ENCODE data around the gene MYH6.

MYH6 gene

DNA sequence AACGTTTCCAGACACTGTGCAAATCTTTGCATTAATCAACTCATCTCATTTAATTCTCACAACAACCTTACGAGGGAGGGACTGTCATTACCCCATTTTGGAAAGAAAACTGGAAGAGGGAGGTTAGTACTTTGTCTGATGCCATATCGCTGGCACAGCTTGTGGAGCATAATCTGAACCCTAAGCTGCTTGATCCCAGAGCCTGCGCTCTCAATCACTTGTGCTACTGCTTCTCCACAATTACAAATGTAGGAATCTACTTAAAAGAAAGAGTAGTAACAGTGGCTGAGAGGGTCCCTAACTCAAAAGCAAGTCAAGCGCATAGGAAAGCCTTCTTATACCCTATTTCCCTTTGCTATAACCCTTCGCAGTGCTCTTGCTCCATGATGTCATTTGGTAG, 46.3 kb downstream of the MYH6 start:
- Histone ChIP-seq H3K27me3 (peaks cover 6 to 27% (median 21%) of the 10 kb centered on the region in 11 experiments; a peak in 20 of 22 replicates), H3K9me3 (replicated peaks in 1 of 11) (peaks cover 0 to 12% (median 7%) of the 10 kb centered on the region in 11 experiments; a peak in 8 of 22 replicates), H3K27ac (no peak overlapping the region), H3K4me1 (peaks cover 0 to 12% (median 0%) of the 10 kb centered on the region in 10 experiments; a peak in 4 of 20 replicates), H4K20me1 (no peaks in the 10 kb centered on the region), H3K4me3 (no peak overlapping the region), H3K36me3 (no peaks in the 10 kb centered on the region), H3K4me2 (no peak overlapping the region), H3K9ac (no peak overlapping the region)
- TF ChIP-seq Cebpa-rat (IDR thresholded peaks at IDR 0.05), result no peak

GRCh38 chr14:23361320-23361719, 46.8 kb downstream of the MYH6 start:
- no peak for TF ChIP-seq Cebpa-rat (IDR thresholded peaks at IDR 0.05)

DNA sequence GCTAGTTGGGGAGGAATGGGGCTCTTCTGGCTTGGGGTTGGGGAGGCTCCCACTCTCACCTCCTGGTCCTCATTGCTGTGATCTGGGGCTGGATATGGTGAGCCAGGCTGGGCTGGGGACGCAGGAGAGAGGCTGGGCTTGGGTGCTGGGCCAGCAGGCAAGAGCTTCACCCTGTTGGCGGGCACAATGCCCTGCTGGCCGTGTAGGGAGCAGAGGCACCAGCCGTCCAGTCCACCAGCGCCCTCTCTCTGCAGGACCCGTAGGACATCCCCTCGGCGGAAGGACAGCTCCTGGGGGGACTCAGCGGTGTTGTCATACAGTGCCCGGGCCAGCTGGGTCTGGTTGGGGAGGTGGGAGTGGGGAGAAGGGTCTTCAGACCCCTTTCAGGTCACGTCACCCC, 47.6 kb downstream of the MYH6 start:
- H3K27me3 ChIP-seq, result peaks cover 6 to 21% (median 16%) of the 10 kb centered on the region in 11 experiments; a peak in 20 of 22 replicates
- no peaks in the 10 kb centered on the region for H3K36me3 ChIP-seq
- peaks cover 0 to 7% (median 4%) of the 10 kb centered on the region in 11 experiments; a peak in 8 of 22 replicates for H3K9me3 ChIP-seq (replicated peaks in 1 of 11)
- no peaks in the 10 kb centered on the region for H4K20me1 ChIP-seq
- TF ChIP-seq Cebpa-rat (IDR thresholded peaks at IDR 0.05), result no peak
- H3K4me2 ChIP-seq, result no peak overlapping the region
- H3K27ac ChIP-seq, result no peak overlapping the region
- H3K4me3 ChIP-seq, result no peak overlapping the region
- peaks cover 0 to 12% (median 0%) of the 10 kb centered on the region in 10 experiments; a peak in 4 of 20 replicates for H3K4me1 ChIP-seq
- H3K9ac ChIP-seq, result no peak overlapping the region

More at GRCh38 chr14:23361320-23361719, 46.8 kb downstream of the MYH6 start:
- Histone ChIP-seq H3K4me2 (no peak overlapping the region), H3K9me3 (replicated peaks in 1 of 11) (peaks cover 0 to 12% (median 7%) of the 10 kb centered on the region in 11 experiments; a peak in 8 of 22 replicates), H3K9ac (no peak overlapping the region), H3K27ac (no peak overlapping the region), H3K4me1 (peaks cover 0 to 12% (median 0%) of the 10 kb centered on the region in 10 experiments; a peak in 4 of 20 replicates), H3K36me3 (no peaks in the 10 kb centered on the region), H3K4me3 (no peak overlapping the region), H4K20me1 (no peaks in the 10 kb centered on the region), H3K27me3 (peaks cover 6 to 27% (median 21%) of the 10 kb centered on the region in 11 experiments; a peak in 20 of 22 replicates)

DNA sequence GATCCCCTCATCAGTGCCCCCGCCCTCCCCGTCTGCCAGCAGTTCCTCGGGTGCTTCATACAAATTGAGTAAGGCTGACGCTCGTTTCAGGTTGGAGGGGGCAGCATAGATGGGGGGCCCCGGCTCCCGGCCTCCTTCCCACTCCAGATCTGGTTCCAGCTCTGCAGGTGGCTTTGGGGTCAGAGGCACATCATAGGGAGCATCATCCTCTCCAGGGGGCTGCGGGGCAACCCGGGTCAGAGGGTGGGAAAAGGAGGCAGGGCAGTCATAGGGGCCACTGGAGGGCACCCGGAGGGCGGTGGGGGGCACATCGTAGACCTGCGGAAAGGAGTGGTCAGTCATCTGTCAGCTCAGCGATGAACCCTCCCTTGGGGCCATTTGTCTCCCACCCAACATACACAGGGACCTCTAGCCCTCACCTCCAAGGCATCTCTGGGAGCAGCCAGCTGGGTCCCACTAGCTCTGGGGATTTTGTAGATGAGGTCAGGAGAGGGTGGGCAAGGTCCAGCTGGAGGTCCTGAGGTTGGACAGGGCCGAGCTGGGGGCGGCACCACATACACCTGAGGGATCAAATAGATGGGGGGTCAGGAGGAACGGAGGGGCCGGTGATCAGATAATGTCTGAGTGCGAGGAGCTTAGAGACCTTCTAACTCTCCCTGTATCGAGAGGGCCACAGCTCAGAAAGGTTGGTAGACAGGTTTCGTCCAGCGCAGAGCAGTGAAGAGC, 48.2 kb downstream of the MYH6 start:
- Histone ChIP-seq H3K36me3 (no peaks in the 10 kb centered on the region), H3K27ac (no peak overlapping the region), H3K4me2 (no peak overlapping the region), H3K9ac (no peak overlapping the region), H3K27me3 (peaks cover 5 to 15% (median 10%) of the 10 kb centered on the region in 11 experiments; a peak in 20 of 22 replicates), H3K4me1 (peaks cover 0 to 12% (median 0%) of the 10 kb centered on the region in 10 experiments; a peak in 4 of 20 replicates), H3K4me3 (no peak overlapping the region), H3K9me3 (replicated peaks in 1 of 11) (peaks cover 0 to 1% (median 0%) of the 10 kb centered on the region in 11 experiments; a peak in 3 of 22 replicates), H4K20me1 (no peaks in the 10 kb centered on the region)
- no peak for TF ChIP-seq Cebpa-rat (IDR thresholded peaks at IDR 0.05)

- no peaks in the 10 kb centered on the region for H4K20me1 ChIP-seq
- TF ChIP-seq Cebpa-rat (IDR thresholded peaks at IDR 0.05), result no peak
- no peak overlapping the region for H3K4me2 ChIP-seq
- H3K9me3 ChIP-seq (replicated peaks in 1 of 11), result no peaks in the 10 kb centered on the region
- H3K27ac ChIP-seq, result no peak overlapping the region
- peaks cover under 1 to 8% (median 3%) of the 10 kb centered on the region in 11 experiments; a peak in 13 of 22 replicates for H3K27me3 ChIP-seq
- H3K4me1 ChIP-seq, result peaks cover 0 to 12% (median 0%) of the 10 kb centered on the region in 10 experiments; a peak in 4 of 20 replicates
- no peak overlapping the region for H3K9ac ChIP-seq
- no peaks in the 10 kb centered on the region for H3K36me3 ChIP-seq
- H3K4me3 ChIP-seq, result no peak overlapping the region
These were observed 48.9 kb downstream of the MYH6 start for GRCh38 chr14:23359167-23359626.

DNA sequence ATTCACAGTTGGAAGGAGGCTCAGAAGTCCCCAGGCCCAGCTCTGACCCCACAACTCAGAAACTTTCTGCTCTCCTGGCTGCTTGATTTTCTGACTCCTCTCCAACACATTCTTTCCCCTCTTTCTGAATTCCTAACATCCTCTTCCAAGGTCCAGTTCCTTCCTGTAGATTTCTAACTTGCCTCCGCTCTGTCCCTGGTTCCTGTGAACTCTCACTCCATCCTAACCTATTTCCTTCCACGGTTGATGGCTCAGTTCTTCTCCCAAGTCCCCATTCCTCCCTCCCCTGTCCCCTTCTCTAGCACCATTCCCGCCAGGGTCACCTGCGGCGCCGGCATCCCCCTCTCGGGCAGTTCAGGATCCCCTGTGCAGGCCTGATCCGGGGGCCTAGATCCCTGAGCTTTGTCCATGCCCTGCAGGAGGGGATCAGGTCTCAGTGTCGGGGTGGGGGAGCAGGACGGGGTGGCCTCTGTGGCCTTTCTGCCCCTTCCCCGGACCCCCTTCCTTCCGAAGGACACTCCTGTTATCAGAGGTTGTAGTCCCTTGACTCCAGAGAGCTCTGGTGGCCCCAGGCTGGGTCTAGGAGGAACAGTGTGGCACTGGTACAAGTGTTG, 49.4 kb downstream of the MYH6 start:
- Histone ChIP-seq H3K4me1 (peaks cover 0 to 12% (median 0%) of the 10 kb centered on the region in 10 experiments; a peak in 4 of 20 replicates), H3K4me2 (no peak overlapping the region), H3K9me3 (replicated peaks in 1 of 11) (no peaks in the 10 kb centered on the region), H3K4me3 (no peak overlapping the region), H4K20me1 (no peaks in the 10 kb centered on the region), H3K9ac (no peak overlapping the region), H3K36me3 (no peaks in the 10 kb centered on the region), H3K27ac (no peak overlapping the region), H3K27me3 (peaks cover 0 to 3% (median 0%) of the 10 kb centered on the region in 11 experiments; a peak in 1 of 22 replicates)
- no peak for TF ChIP-seq Cebpa-rat (IDR thresholded peaks at IDR 0.05)

- Histone ChIP-seq H3K36me3 (no peaks in the 10 kb centered on the region), H3K27me3 (no peaks in the 10 kb centered on the region), H3K9me3 (replicated peaks in 1 of 11) (no peaks in the 10 kb centered on the region), H4K20me1 (no peaks in the 10 kb centered on the region), H3K9ac (no peak overlapping the region), H3K27ac (no peak overlapping the region), H3K4me1 (peaks cover 0 to 6% (median 0%) of the 10 kb centered on the region in 10 experiments; a peak in 1 of 20 replicates), H3K4me2 (no peak overlapping the region), H3K4me3 (no peak overlapping the region)
- TF ChIP-seq Cebpa-rat (IDR thresholded peaks at IDR 0.05), result no peak
These were observed 50.0 kb downstream of the MYH6 start for GRCh38 chr14:23358042-23358441.

DNA sequence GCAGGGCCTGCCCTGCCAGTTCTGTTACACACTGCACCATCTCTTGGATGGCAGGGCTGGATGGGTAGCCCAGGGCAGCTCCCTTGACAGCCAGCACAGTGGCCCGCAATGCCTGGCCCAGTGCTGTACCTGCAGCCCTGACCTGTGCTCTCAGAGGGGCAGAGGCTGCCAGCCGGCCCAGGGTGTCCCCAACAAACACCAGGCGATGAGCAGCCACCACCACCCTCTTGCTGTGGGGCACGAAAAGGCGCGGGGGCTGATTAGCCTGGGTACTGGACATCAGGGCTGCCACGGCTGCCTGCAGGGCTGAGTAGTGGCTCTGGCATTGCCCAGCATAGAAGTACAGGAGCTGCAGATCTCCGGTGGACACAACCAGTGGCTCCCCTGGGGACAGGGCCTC, 50.8 kb downstream of the MYH6 start:
- H4K20me1 ChIP-seq, result no peaks in the 10 kb centered on the region
- H3K36me3 ChIP-seq, result no peaks in the 10 kb centered on the region
- no peak overlapping the region for H3K27ac ChIP-seq
- no peak for TF ChIP-seq Cebpa-rat (IDR thresholded peaks at IDR 0.05)
- no peak overlapping the region for H3K4me2 ChIP-seq
- H3K27me3 ChIP-seq, result no peaks in the 10 kb centered on the region
- H3K4me3 ChIP-seq, result no peak overlapping the region
- H3K4me1 ChIP-seq, result peaks cover 0 to 4% (median 0%) of the 10 kb centered on the region in 10 experiments; a peak in 1 of 20 replicates
- no peak overlapping the region for H3K9ac ChIP-seq
- peaks cover 0 to 5% (median 1%) of the 10 kb centered on the region in 11 experiments; a peak in 9 of 22 replicates for H3K9me3 ChIP-seq (replicated peaks in 1 of 11)

DNA sequence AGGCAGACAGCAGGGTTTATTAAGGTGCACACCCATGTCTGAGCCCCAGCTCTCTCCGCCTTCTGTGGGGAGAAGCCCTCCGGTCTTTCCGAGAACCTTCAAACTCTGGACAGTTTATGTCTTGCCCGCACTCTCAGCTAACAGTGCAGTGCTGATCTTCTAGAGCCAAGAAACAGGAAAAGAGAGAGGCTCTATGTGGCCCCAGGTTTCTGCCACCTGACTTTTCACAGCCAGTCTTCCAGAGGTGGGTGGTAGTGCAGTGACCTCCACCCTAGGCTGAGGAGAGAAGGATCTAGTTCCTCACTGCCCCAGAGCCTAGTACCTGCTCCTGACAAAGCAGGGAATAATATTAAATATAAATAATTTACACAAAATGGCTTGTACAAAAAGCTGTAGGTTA, 51.4 kb downstream of the MYH6 start:
- H3K36me3 ChIP-seq, result no peaks in the 10 kb centered on the region
- no peak overlapping the region for H3K4me3 ChIP-seq
- no peak overlapping the region for H3K27ac ChIP-seq
- H3K27me3 ChIP-seq, result no peaks in the 10 kb centered on the region
- H3K4me2 ChIP-seq, result no peak overlapping the region
- TF ChIP-seq Cebpa-rat (IDR thresholded peaks at IDR 0.05), result no peak
- no peak overlapping the region for H3K9ac ChIP-seq
- H3K4me1 ChIP-seq, result no peaks in the 10 kb centered on the region
- no peaks in the 10 kb centered on the region for H4K20me1 ChIP-seq
- peaks cover 5 to 11% (median 7%) of the 10 kb centered on the region in 11 experiments; a peak in 15 of 22 replicates for H3K9me3 ChIP-seq (replicated peaks in 1 of 11)
